Transverse colon (tissue), 4 donors: ENCODE data around the gene IL36A. TPM values are rescaled to one million over a fixed set of nuclear protein-coding genes. Genes with fewer than 3 reads are reported as not detected.

Source experiments
- DNase-seq: peaks from one replicate; pipeline ENCODE4 v3.0.0-alpha.2; 2019
- H3K27ac ChIP-seq, 4 donors: fragments of 200-600 bp; sonication (generic); 2 replicates each; pipeline ENCODE4 v1.5.1; 2016 to 2018; ENCODE audit warnings: inconsistent platforms in 4 of 4
- H3K27me3 ChIP-seq: fragments of 200-600 bp; sonication (generic); 2 replicates; pipeline ENCODE4 v1.5.1; 2017; ENCODE audit warnings: inconsistent platforms
- H3K36me3 ChIP-seq, 4 donors: fragments of 200-600 bp; sonication (generic); 2 replicates each; pipeline ENCODE4 v1.5.1; 2017 to 2019; ENCODE audit warnings: inconsistent platforms in 4 of 4
- H3K4me1 ChIP-seq, 4 donors: fragments of 200-600 bp; sonication (generic); 2 replicates each; pipeline ENCODE4 v1.5.1; 2017 to 2020; ENCODE audit warnings: inconsistent platforms in 4 of 4
- H3K4me3 ChIP-seq, 4 donors: fragments of 200-600 bp; sonication (generic); 1 replicate in 1 of 4; 2 replicates in 3 of 4; pipeline versions ENCODE4 v1.5.1 to v1.6.1; 2017 to 2019; ENCODE audit warnings: inconsistent platforms in 4 of 4
- H3K9me3 ChIP-seq, 2 donors: fragments of 200-600 bp; sonication (generic); 2 replicates each; pipeline ENCODE4 v1.5.1; 2017 to 2019; ENCODE audit warnings: inconsistent platforms in 2 of 2
- CTCF ChIP-seq, 5 experiments: fragments of 200-600 bp in 3 of 5; fragments of 450-650 bp in 2 of 5; sonication (generic) in 3 of 5; IDR thresholded peaks; 1 replicate in 2 of 5; 2 replicates in 3 of 5; pipeline ENCODE4 v1.5.1; 2016 to 2017; ENCODE audit warnings: antibody characterized with exemption in 5 of 5, inconsistent platforms in 3 of 5, mild to moderate bottlenecking in 2 of 5, moderate library complexity in 1 of 5
- EP300 ChIP-seq: sonication (generic); formaldehyde crosslinking; IDR thresholded peaks from one replicate; pipeline ENCODE4 v1.6.1; 2017; ENCODE audit warnings: antibody characterized with exemption, low read depth
- POLR2A ChIP-seq: fragments of 450-650 bp; IDR thresholded peaks from one replicate; pipeline ENCODE4 v1.6.1; 2016; ENCODE audit warnings: antibody characterized with exemption, mild to moderate bottlenecking, moderate library complexity
- POLR2AphosphoS5 ChIP-seq, 3 donors: sonication (generic); formaldehyde crosslinking; IDR thresholded peaks; one replicate each; pipeline ENCODE4 v1.6.1; 2016; ENCODE audit warnings: antibody characterized with exemption in 3 of 3
- WGBS, 2 donors: methylation state at CpG; one replicate each; pipeline ENCODE4 v1.1.5; 2018; ENCODE audit warnings: low coverage in 1 of 2; 5-methylcytosine and 5-hydroxymethylcytosine counted together
- in situ Hi-C, 4 donors: fragments of 200-750 bp; cut with MboI; loops; one replicate each; pipeline versions ENCODE4 v1.15.0 to v1.15.1; 2017; ENCODE audit warnings: low sequenced_read_pairs in 3 of 4, low pct_ligation_motif_present in 1 of 4, low pct_unique_long_range_greater_than_20kb in 1 of 4
- intact Hi-C: fragments of 100-400 bp; cut with DNase I; formaldehyde crosslinking; loops from one replicate; pipeline ENCODE4 v1.15.1; 2023; ENCODE audit warnings: low total_unique reads
- total RNA-seq, 4 donors: library from RNA; depleted of rRNA; stranded (reverse); fragments of >200 nt; gene quantifications; one replicate each; pipeline ENCODE4 v1.1.0, GENCODE V29; 2016

The IL36A gene
- total RNA-seq, 4 donors from 2014 or later, result not detected

- in situ Hi-C loops, result no loop called here
- H3K4me3 ChIP-seq, result no peak overlapping the region
- DNase-seq, result no peak
- 46 to 80% methylated on average over 1 of the region's 1 CpG for WGBS, 2 donors
- H3K36me3 ChIP-seq, result no peaks in the 10 kb centered on the region
- H3K27me3 ChIP-seq, result peaks cover 2% of the 10 kb centered on the region
- TF ChIP-seq EP300 (no peak), POLR2A (no peak), CTCF (IDR thresholded peaks at IDR 0.05) (no peak), POLR2AphosphoS5 (IDR thresholded peaks at IDR 0.05) (no peak)
- no peaks in the 10 kb centered on the region for H3K4me1 ChIP-seq
- no peak overlapping the region for H3K27ac ChIP-seq
- intact Hi-C loops, result no loop called here
- H3K9me3 ChIP-seq, result no peaks in the 10 kb centered on the region
Measured at GRCh38 chr2:113009622-113010021, 4.4 kb downstream of the IL36A start.

- H3K4me1 ChIP-seq, result no peaks in the 10 kb centered on the region
- no peak for DNase-seq
- H3K27me3 ChIP-seq, result peaks cover 4% of the 10 kb centered on the region
- WGBS, 2 donors, result 30 to 41% methylated on average over 2 of the region's 2 CpGs
- in situ Hi-C loops, result no loop called here
- H3K27ac ChIP-seq, result no peak overlapping the region
- no peaks in the 10 kb centered on the region for H3K36me3 ChIP-seq
- H3K4me3 ChIP-seq, result no peak overlapping the region
- intact Hi-C loops, result no loop called here
- no peaks in the 10 kb centered on the region for H3K9me3 ChIP-seq
- TF ChIP-seq POLR2AphosphoS5 (IDR thresholded peaks at IDR 0.05) (no peak), EP300 (no peak), POLR2A (no peak), CTCF (IDR thresholded peaks at IDR 0.05) (no peak)
Measured at GRCh38 chr2:113010088-113010487, 4.8 kb downstream of the IL36A start.

GRCh38 chr2:113011108-113011507, 5.8 kb downstream of the IL36A start:
- intact Hi-C loops, result no loop called here
- WGBS, 2 donors, result 96 to 100% methylated on average over 1 of the region's 1 CpG
- Histone ChIP-seq H3K9me3 (no peaks in the 10 kb centered on the region), H3K36me3 (no peaks in the 10 kb centered on the region), H3K27ac (no peak overlapping the region), H3K4me3 (no peak overlapping the region), H3K27me3 (peaks cover 4% of the 10 kb centered on the region), H3K4me1 (no peaks in the 10 kb centered on the region)
- TF ChIP-seq POLR2AphosphoS5 (IDR thresholded peaks at IDR 0.05) (no peak), POLR2A (no peak), EP300 (no peak), CTCF (IDR thresholded peaks at IDR 0.05) (no peak)
- DNase-seq, result no peak
- in situ Hi-C loops, result no loop called here

- TF ChIP-seq CTCF (IDR thresholded peaks at IDR 0.05) (no peak), POLR2AphosphoS5 (IDR thresholded peaks at IDR 0.05) (no peak), POLR2A (no peak), EP300 (no peak)
- intact Hi-C loops, result no loop called here
- no peak overlapping the region for H3K27ac ChIP-seq
- H3K9me3 ChIP-seq, result no peaks in the 10 kb centered on the region
- H3K27me3 ChIP-seq, result peaks cover 4% of the 10 kb centered on the region
- 66 to 75% methylated on average over 4 to 8 of the region's 8 CpGs for WGBS, 2 donors
- H3K4me1 ChIP-seq, result no peaks in the 10 kb centered on the region
- DNase-seq, result no peak
- H3K36me3 ChIP-seq, result no peaks in the 10 kb centered on the region
- in situ Hi-C loops, result no loop called here
- no peak overlapping the region for H3K4me3 ChIP-seq
Measured at GRCh38 chr2:113012436-113013335, 7.4 kb downstream of the IL36A start.
